HG03354 (cell line): ENCODE results near the gene AAGAB.
"Not testable (repeated sequence)": the region's sequence is repeated elsewhere in the genome, so short reads cannot be mapped to it uniquely, and the experiment has no call there.

Experiments used
- ATAC-seq: cut with Tn5 transposase; IDR thresholded peaks from one replicate; pipeline ENCODE4 v1.9.1; 2021; ENCODE audit warnings: mild to moderate bottlenecking; ENCODE audit not compliant: unreplicated experiment, poor library complexity, severe bottlenecking

AAGAB gene

DNA sequence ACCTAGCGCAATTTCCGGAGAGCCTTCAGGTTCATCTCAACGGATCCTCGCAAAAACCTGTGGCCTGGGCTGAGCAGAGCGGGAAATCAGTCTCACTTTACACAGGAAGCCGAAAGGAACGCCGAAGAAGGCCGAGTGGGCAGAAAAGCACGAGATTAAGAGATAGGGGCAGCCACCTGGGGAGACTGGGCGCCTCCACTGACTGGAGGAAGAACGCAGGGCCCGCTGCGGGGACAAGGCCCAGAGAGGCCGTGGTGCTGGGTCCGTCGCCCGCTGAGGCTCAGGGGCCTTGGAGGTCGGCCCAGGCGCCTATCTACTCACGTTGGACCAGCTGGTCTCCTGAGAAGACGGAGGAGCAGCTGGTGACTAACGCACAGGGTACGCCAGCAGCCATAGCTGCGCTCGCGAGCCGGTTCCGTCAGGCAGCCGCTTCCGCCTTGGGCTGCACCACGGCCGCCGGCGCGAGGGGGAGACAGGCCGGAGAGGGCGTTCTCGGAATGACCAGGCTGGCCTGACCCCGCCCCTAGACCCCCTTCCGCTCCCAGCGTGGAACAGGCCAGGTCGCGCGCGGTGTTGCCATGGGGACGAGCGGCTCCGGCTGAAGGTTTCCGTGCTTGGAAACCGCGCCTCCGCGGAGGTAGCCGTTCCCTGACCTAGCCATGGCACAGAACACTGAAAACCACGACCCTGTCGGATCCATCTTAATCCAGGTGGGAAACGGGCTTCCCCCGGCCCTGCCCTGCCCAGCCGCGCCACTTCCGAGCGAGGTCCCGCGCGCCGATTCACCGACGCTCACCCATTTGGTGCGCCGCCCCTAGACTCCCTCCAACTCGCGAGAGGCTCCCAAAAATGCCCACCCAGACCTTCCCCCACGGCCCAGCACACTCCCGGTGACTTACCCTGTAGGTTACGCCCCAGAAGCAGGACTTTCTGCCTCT, at the start of gene AAGAB, which contains the start of gene IQCH:
TSS of gene AAGAB (minus strand) at position 424 of the 938 bp plus-strand sequence. CDS start at position 394, 30 bp downstream.
TSS of gene IQCH (plus strand) at position 549 of the 938 bp plus-strand sequence. CDS start at position 660, 111 bp downstream.
- ATAC-seq = peak; percentile 92

DNA sequence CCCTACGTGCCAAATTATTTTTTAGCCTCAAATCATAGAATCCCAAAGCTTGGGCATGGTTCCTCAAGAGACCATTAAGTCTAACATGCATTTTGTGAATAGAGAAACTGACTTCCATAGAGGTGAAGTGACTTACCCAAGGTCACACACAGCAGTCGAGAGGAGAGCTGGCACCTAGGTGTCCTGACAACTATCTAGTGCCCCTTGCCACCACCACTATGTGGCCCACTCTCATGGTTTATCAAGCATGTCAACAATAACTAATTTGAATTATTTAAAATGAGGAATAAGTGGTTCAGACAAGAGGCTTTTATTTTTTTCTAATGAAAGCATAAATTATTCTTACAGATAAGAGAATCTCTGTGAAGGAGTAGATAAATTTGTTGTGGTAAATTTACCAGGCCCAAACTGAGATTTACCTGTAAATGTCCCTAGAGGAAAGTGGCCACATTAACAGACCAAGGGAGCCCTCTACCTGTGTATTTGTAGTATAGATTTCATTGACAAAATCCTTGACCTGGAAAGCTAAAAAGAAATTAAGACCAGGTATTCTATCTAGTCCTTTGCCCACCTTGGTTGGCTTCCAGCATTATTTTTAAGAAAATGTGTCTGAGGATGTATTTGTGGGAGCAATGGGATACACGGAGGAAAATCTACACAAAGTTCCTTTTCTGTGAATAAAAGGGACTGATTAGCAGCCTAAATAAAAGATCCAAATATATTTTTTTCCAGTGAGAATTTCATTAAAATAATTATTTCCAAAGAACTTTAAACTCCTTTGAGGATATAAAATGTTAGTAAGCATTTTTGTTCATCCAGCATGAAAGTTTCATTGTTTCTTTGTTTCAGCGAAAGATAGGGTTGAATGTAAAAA, 49.3 kb upstream of the AAGAB start:
- ATAC-seq = no peak

DNA sequence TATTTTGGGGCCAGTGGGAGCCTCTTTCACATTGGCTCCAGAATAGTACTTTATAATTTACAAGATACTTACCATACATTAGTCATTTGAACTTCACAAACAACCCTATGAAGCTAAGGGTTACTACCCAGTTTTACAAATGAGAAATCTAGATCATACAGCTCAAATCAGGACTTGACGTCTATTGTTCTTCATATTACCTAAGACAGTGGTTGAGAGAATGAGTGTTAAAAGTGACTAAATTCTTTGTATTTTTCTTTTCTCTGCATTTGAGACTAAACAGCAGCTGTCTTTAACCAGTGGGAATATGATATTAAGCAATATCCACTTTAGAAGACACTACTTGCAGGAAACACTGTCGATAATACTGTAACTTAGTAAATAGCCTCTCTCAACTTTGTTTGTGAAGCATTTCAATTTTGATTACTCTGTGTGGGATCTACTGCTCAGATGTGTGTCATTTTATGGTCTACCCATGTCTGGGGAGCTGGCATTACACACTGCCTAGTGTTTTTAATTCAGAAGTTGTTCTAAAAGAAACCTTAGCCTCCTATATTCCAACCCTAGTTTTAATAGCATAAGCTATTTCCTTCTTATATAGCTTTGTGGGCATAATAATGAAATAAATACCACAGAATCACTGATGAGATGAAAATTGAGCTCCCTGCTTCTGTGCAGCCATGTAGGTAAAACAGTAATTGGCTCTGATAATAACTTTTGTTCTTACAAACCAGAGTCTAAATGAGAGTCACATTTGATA, 46.0 kb upstream of the AAGAB start:
- ATAC-seq = no peak

DNA sequence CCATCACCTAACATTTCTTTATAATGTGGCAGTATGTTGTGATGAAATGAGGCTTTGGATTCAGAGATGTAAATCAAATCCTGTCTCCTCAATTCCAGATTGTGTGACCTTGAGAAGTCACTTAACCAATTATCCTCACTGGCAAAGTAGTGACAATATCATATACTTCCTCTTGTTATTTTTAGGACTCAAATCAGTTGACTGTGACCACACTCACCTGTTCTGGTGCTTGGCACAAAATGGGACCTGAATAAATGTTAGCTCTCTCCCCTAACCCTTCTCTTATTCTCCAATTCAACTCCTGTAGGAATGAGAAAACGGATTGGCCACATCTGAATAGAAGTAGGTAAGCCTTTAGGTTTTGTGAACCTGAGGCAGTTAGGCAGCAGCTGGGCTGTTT, 42.2 kb upstream of the AAGAB start:
- no peak for ATAC-seq

DNA sequence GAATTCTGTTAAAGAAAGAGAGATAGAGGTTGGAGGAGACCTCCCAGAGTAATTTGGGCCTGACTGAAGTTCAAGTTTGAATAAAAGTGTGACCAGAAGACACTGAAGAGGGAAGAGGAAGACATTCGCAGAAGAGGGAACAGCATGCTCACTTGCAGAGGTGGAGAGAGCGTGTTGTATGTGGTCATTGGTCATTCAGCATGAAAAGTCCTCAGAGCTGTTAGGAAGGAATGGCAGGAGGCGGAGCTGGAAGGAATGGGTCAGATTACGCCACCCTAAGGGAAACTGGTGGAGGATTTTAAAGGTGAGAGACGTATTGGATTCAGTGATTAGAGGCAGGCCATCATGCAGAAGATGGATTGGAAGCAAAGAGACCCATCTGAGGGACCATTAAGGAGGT, 41.7 kb upstream of the AAGAB start:
- ATAC-seq = no peak

DNA sequence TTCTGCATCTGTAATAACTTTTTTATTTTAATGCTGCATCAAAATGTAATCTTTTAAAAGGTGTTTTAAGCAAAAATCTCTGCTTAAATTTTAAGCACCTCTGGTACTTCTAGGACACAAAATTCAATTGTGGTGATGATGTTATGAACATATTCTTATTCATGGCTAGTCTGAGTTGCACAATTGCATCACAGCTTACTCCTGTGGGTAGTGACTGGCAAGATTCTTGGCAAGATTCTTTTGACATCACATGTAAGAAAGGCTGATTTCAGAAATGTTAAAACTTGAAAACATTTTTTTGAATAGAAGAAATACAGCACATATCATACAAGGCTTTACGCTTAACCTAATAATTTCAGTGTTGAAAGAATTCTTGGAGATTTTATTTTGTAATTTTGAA, 35.9 kb upstream of the AAGAB start:
- ATAC-seq = no peak

- ATAC-seq = not testable (repeated sequence)
Measured at GRCh38 chr15:67286400-67286799, 31.9 kb upstream of the AAGAB start.

GRCh38 chr15:67285625-67286024, 31.2 kb upstream of the AAGAB start:
- ATAC-seq = not testable (repeated sequence)

DNA sequence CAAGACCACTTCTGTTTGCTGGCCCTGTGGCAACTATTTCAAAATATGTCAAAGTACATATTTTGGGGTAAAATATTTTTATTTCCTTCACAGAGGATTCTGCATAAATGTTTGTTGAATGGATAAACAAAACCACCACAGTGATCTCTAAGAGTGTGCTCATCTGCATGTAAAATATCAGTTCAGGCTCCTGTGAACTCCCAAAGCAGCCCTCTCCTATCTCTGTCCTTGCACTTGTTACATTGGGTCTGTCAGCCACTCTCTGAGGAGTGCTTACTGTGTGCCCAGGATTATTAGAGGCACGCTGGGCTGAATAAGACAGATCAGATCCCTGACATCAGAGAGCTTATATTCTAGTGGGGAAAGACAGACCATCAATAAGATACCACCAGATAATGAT, 27.3 kb upstream of the AAGAB start:
- no peak for ATAC-seq

DNA sequence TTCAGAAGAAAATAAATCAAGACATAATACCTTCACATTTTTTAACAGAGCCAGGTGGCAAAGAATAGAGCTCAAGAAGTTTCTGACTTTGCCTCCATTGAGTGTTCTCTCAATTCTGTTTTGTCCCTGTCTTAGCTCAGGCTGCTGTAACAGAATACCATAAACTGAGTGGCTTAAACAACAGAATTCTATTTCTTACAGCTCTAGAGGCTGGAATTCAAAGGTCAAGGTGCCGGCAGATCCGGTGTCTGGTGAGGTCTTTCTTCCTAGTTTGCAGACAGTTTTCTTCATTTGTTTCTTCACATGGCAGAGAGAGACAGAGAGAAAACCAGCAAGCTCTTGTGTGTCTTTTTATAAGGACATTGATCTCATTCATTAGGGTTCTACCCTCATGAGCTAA, 25.8 kb upstream of the AAGAB start:
- ATAC-seq = no peak

GRCh38 chr15:67276666-67277065, 22.2 kb upstream of the AAGAB start:
- ATAC-seq = no peak

GRCh38 chr15:67274236-67274635, 19.8 kb upstream of the AAGAB start:
- ATAC-seq = no peak

DNA sequence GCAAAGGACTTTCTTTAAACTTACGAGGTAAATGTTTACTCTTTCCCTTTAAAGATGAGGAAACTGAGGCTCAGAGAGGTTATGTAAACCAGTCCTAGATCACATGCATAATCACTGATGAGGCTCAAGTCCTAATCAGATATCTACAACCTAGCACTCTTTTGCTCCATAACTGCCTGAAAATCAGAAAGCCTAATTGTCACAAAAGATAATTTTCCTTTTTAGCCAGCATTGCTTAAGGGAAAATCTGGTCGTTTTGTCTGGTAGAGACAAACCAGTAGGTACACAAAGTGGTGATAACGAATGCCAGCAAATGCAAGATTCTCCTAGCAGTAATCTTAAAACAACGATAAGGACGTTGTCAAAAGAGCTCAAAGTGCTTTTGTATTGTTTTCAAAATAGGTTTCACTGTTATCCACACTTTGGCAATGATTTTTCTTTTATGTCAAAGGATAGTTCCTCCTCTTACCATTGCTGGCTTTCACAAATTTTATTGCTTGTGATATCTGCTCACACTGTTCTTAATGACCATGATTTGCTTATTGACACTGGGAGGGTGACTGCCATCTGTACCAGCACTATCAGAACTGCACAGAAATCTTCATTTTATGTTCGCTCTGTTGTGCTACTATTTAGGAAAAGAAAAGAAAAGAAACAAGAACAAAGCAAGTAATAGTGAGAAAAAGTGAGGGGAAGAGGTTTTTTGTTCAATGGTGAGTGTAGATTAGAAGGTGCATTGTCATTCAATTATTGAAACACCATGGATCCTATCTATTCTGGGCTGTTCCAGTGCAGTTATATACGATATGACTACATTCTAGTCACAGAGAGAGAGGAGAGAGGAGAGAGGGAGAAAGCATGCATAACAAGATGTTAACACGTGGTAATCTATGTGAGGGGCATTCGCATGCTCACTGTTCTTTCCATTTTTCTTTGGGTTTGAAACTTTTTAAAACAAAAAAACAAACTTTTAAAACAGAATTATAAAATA, 13.8 kb upstream of the AAGAB start:
- ATAC-seq = no peak

- no peak for ATAC-seq
Measured at GRCh38 chr15:67267440-67267839, 13.0 kb upstream of the AAGAB start.

DNA sequence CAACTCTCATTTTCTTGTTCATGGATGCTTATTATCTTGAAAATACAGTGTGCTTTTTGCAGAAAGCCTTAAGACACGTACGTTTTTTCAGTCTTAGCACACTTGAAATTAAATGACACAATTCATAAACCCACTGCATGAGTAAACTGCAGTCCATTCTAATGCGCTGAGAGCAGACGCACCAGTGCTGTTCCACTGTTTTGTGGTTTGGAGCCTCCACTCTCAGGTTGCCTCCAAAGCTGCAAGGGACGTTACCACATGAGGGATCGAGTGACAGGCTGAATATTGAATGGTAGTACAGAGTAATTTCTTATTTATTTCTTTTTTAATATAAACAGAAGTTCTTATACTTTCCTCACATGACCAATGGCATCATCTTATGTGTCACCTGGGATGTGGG, 12.4 kb upstream of the AAGAB start:
- no peak for ATAC-seq

DNA sequence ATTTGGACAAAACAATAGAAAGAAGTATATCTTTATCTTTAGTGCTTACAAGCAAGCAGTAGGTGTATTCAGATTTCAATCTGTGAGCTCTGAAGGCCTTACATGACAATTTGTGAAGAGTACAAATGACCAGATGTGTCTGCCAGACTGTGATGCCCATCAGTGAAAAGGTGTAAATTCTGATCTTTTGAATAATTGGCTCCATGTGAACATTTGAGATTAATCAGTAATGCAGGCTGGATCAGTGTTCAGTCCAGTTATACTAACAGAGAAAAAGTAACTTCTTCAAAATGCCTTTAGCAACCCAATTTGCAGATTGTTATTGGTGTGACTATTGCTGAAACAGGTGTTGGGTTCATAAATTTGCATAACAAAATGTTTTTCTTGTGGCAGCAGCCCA, 5.3 kb upstream of the AAGAB start:
- no peak for ATAC-seq

DNA sequence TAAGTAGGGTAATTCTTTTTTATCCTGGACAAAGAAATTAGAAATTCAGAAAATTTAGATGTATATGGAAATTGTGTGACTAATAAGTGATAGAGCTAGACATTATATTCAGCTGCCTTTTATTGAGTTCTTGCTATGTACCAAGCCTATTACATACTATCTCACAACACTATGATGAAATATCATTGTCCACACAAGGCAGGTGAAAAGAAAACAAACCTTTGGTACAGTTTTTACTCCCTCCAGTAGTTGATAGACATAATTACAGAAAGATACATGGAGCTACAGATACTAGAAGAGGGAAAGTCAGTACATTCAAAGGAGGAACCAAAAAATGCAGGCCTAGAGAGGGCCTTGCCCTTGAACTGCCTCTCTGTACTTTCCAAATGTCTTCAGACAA, 4.9 kb upstream of the AAGAB start:
- ATAC-seq = no peak

DNA sequence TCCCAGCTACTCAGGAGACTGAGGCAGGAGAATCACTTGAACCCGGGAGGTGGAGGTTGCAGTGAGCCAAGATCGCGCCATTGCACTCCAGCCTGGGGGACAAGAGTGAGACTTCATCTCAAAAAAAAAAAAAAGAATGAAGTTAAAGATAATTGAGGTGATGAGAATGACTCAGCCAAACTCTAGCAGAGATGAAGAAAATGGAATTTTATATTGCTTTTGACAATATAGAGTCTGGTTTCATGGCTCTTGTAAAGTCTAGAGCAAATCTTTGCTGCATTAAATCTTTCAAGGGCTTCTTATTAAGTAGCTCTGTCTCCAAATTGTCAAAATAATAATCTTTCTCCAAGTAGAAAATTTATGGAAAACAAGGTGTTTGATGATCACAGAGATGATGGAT, 4.0 kb upstream of the AAGAB start:
- ATAC-seq = not testable (repeated sequence)

DNA sequence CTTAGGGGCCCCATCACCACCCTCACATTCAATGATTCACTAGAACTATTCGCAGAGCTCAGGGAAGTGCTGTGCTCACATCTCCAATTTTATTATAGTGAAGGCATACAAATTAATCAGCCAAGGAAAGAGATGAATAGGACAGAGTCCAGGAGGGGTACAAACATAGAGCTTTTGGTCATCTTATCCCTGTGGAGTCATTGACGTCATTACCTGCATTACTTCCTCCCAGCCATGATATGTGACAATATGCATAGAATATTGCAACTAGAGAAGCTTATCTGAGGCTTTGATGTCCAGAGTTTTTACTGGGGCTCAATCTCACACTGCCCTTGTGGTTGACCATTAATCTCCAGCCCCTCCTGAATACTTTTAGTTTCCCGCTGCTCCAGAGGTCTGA, 1.6 kb upstream of the AAGAB start:
- no peak for ATAC-seq
